GM12878 (cell line): ENCODE results near the gene RNF43. TPM values are rescaled to one million over a fixed set of nuclear protein-coding genes. Genes with fewer than 3 reads are reported as not detected.

Experiments used
- ATAC-seq: fragments of 200-7000 bp; cut with Tn5 transposase; 3 replicates; pipeline ENCODE4 v1.9.1; 2020; ENCODE audit warnings: mild to moderate bottlenecking, moderate library complexity
- BruUV-seq: library from RNA; stranded (reverse); fragments of 400-500 nt; replicated peaks from 2 replicates; lab custom pipeline; 2021; lab: Mats Ljungman, UMichigan
- CTCF ChIA-PET: fragments of 300-600 bp; sonication (Branson Sonifier 250); formaldehyde crosslinking; extraction: SDS; loops from one replicate; lab custom pipeline; 2021; ENCODE audit warnings: inconsistent platforms; lab: Yijun Ruan, JAX
- POLR2A ChIA-PET: fragments of 350-600 bp; formaldehyde crosslinking; extraction: SDS; loops from one replicate; lab custom pipeline; 2021; ENCODE audit warnings: inconsistent platforms; lab: Charles Lee
- RAD21 ChIA-PET: fragments of 300-600 bp; sonication (Branson Sonifier 250); formaldehyde crosslinking; loops from one replicate; lab custom pipeline; 2023; ENCODE audit warnings: antibody characterized with exemption; ENCODE audit not compliant: unreplicated experiment; lab: Charles Lee
- SMC1A ChIA-PET: fragments of 300-600 bp; sonication (Branson Sonifier 250); formaldehyde crosslinking; loops from one replicate; lab custom pipeline; 2023; ENCODE audit not compliant: unreplicated experiment, uncharacterized antibody; lab: Charles Lee
- DNase-seq: peaks from one replicate; pipeline ENCODE4 v3.0.0-alpha.2; 2011; ENCODE audit warnings: low read depth, low spot score
- FAIRE-seq: peaks from 3 replicates; lab custom pipeline; 2011; peaks lifted over from hg19 to GRCh38; lab: Jason Lieb, UNC
- H2AFZ ChIP-seq: 2 replicates; pipeline ENCODE4 v1.6.0; 2011; ENCODE audit warnings: low read depth, low read length, control low read depth; ENCODE audit not compliant: control insufficient read depth
- H3K27ac ChIP-seq: 2 replicates; pipeline ENCODE4 v1.5.1; 2011; ENCODE audit warnings: control low read depth; ENCODE audit not compliant: control insufficient read depth, insufficient read depth
- H3K27me3 ChIP-seq, 2 experiments: replicated peaks in 1 of 2; 2 replicates each; pipeline versions ENCODE4 v1.6.0 to v1.6.1; 2011; ENCODE audit warnings: low read length in 1 of 2; ENCODE audit not compliant: control insufficient read depth in 2 of 2, insufficient read depth in 2 of 2
- H3K36me3 ChIP-seq, 2 experiments: 2 replicates each; pipeline ENCODE4 v1.5.1; 2011; ENCODE audit warnings: low read length in 1 of 2; ENCODE audit not compliant: control insufficient read depth in 2 of 2, insufficient read depth in 2 of 2
- H3K4me1 ChIP-seq: 2 replicates; pipeline ENCODE4 v1.6.1; 2011; ENCODE audit warnings: mild to moderate bottlenecking, low read length, moderate library complexity, mixed read lengths; ENCODE audit not compliant: control insufficient read depth, insufficient read depth
- H3K4me2 ChIP-seq: 2 replicates; pipeline ENCODE4 v1.6.0; 2011; ENCODE audit warnings: control low read depth; ENCODE audit not compliant: control insufficient read depth, insufficient read depth
- H3K4me3 ChIP-seq: fragments of 200-600 bp; sonication (generic); 2 replicates; pipeline ENCODE4 v1.5.1; 2016
- H3K79me2 ChIP-seq: 2 replicates; pipeline ENCODE4 v1.6.0; 2011; ENCODE audit warnings: low read length; ENCODE audit not compliant: control insufficient read depth, insufficient read depth
- H3K9ac ChIP-seq: 2 replicates; pipeline ENCODE4 v1.8.0; 2011; ENCODE audit warnings: low read length, control low read depth, mixed read lengths; ENCODE audit not compliant: control insufficient read depth, insufficient read depth
- H3K9me3 ChIP-seq: replicated peaks from 3 replicates; pipeline ENCODE4 v1.5.1; 2011; ENCODE audit warnings: mild to moderate bottlenecking, low read length; ENCODE audit not compliant: control insufficient read depth, insufficient read depth
- H4K20me1 ChIP-seq: 2 replicates; pipeline ENCODE4 v1.6.0; 2011; ENCODE audit not compliant: control insufficient read depth, insufficient read depth
- CREB1 ChIP-seq: IDR thresholded peaks from 2 replicates; pipeline ENCODE4 v1.6.1; 2012; ENCODE audit warnings: low read depth, mild to moderate bottlenecking, inconsistent platforms
- CREM ChIP-seq: IDR thresholded peaks from 2 replicates; pipeline ENCODE4 v1.6.1; 2014; ENCODE audit warnings: antibody characterized with exemption, low read depth
- EP300 ChIP-seq, 2 experiments: fragments of 150-350 bp in 1 of 2; IDR thresholded peaks; 2 replicates each; pipeline ENCODE4 v1.6.1; 2011 to 2012; ENCODE audit warnings: low read depth in 2 of 2, low read length in 2 of 2, borderline replicate concordance in 1 of 2, improper control_type of control experiment in 1 of 2, inconsistent platforms in 1 of 2; ENCODE audit not compliant: control insufficient read depth in 1 of 2
- ESRRA ChIP-seq: IDR thresholded peaks from 2 replicates; pipeline ENCODE4 v1.6.1; 2012; ENCODE audit warnings: mild to moderate bottlenecking, low read length, improper control_type of control experiment
- IKZF2 ChIP-seq, 2 experiments: fragments of 450-650 bp; IDR thresholded peaks; 2 replicates each; pipeline ENCODE4 v1.6.1; 2017; ENCODE audit warnings: mild to moderate bottlenecking in 2 of 2, moderate library complexity in 2 of 2
- JUNB ChIP-seq: IDR thresholded peaks from 2 replicates; pipeline ENCODE4 v1.6.1; 2016; ENCODE audit warnings: antibody characterized with exemption, mild to moderate bottlenecking
- PAX5 ChIP-seq: IDR thresholded peaks from 2 replicates; pipeline ENCODE4 v1.6.1; 2011; ENCODE audit warnings: low read depth, low read length, borderline replicate concordance
- PAX8 ChIP-seq: fragments of 450-650 bp; IDR thresholded peaks from 2 replicates; pipeline ENCODE4 v1.6.1; 2017; ENCODE audit warnings: mild to moderate bottlenecking, moderate library complexity
- POLR2A ChIP-seq: IDR thresholded peaks from 2 replicates; pipeline ENCODE4 v1.6.1; 2011; ENCODE audit warnings: low read depth, mild to moderate bottlenecking, low read length
- POU2F2 ChIP-seq: IDR thresholded peaks from 3 replicates; pipeline ENCODE4 v1.6.1; 2011; ENCODE audit warnings: low read depth, mild to moderate bottlenecking, low read length, borderline replicate concordance
- RFX5 ChIP-seq: IDR thresholded peaks from 2 replicates; pipeline ENCODE4 v1.6.1; 2011; ENCODE audit warnings: low read depth, low read length, improper control_type of control experiment
- SMAD5 ChIP-seq: IDR thresholded peaks from 2 replicates; pipeline ENCODE4 v1.6.1; 2016; ENCODE audit warnings: antibody characterized with exemption, low read depth
- STAT3 ChIP-seq: IDR thresholded peaks from 2 replicates; pipeline ENCODE4 v1.6.1; 2011; ENCODE audit warnings: low read depth, low read length, improper control_type of control experiment
- TBL1XR1 ChIP-seq: IDR thresholded peaks from 2 replicates; pipeline ENCODE4 v1.6.1; 2012; ENCODE audit warnings: low read depth, low read length, improper control_type of control experiment
- TCF3 ChIP-seq: IDR thresholded peaks from 2 replicates; pipeline ENCODE4 v1.6.1; 2012; ENCODE audit warnings: low read depth, mild to moderate bottlenecking, low read length, borderline replicate concordance; ENCODE audit not compliant: insufficient read depth
- YBX1 ChIP-seq: fragments of 450-650 bp; IDR thresholded peaks from 2 replicates; pipeline ENCODE4 v1.6.1; 2016; ENCODE audit warnings: antibody characterized with exemption
- ZNF24 ChIP-seq: fragments of 450-650 bp; IDR thresholded peaks from 2 replicates; pipeline ENCODE4 v1.6.1; 2017; ENCODE audit warnings: antibody characterized with exemption, mild to moderate bottlenecking
- ZNF274 ChIP-seq: IDR thresholded peaks from one replicate; pipeline ENCODE4 v1.8.0; 2011; ENCODE audit not compliant: insufficient read length, insufficient read depth
- WGBS: methylation state at CpG from one replicate; pipeline ENCODE4 v1.1.6; 2016; ENCODE audit warnings: low lambda C conversion rate; ENCODE audit not compliant: insufficient replicate concordance, insufficient coverage; ENCODE audit errors: missing lambda C conversion rate; 5-methylcytosine and 5-hydroxymethylcytosine counted together
- in situ Hi-C: fragments of 300-500 bp; cut with MboI; formaldehyde crosslinking; loops from 9 replicates; pipeline ENCODE4 v1.14.3; 2018; ENCODE audit warnings: mixed read lengths
- intact Hi-C: fragments of 100-400 bp; cut with micrococcal nuclease; formaldehyde crosslinking; loops from one replicate; pipeline ENCODE4 v1.14.2; 2022; ENCODE audit not compliant: unreplicated experiment
- polyA plus RNA-seq, 11 experiments: library from polyadenylated mRNA; depleted of rRNA in 4 of 11; unstranded in 6 of 11; stranded (reverse) in 5 of 11; fragments of >200 nt; fragmentation: Nextera tagmentation in 4 of 11; fragmentation: Illumina TruSeq in 1 of 11; extraction: Ambion mirVana in 4 of 11; extraction: Trizol in 1 of 11; gene quantifications; 1 replicate in 1 of 11; 2 replicates in 10 of 11; pipeline versions ENCODE4 v1.2.1 to v1.2.3, GENCODE V29; 2011 to 2016; ENCODE audit warnings: inconsistent platforms in 2 of 11, missing spikeins in 2 of 11, low read depth in 1 of 11
- total RNA-seq, 4 experiments: library from RNA; depleted of rRNA in 3 of 4; stranded (reverse); fragments of >200 nt in 3 of 4; fragmentation: Illumina TruSeq in 1 of 4; extraction: Trizol in 1 of 4; gene quantifications; 2 replicates each; pipeline versions ENCODE4 v1.2.1 to v1.2.3, GENCODE V29; 2013 to 2021
- TF ChIP-seq, protein P1 (sequence below): fragments of 450-650 bp; IDR thresholded peaks from 2 replicates; pipeline ENCODE4 v1.6.1; 2016; ENCODE audit warnings: mild to moderate bottlenecking
- TF ChIP-seq, protein P2 (sequence below): IDR thresholded peaks from 2 replicates; pipeline ENCODE4 v1.6.1; 2012; ENCODE audit warnings: low read depth, low read length, improper control_type of control experiment
- TF ChIP-seq, protein P3 (sequence below): IDR thresholded peaks from 2 replicates; pipeline ENCODE4 v1.6.1; 2012; ENCODE audit warnings: low read length, inconsistent platforms

RNF43 gene
- total and polyA plus RNA-seq, 10 of the 15 experiments (the other 5 are each of a cell fraction or from before 2014, with no cell fraction given): 1.2 to 16.7 (median 5.5) TPM

DNA sequence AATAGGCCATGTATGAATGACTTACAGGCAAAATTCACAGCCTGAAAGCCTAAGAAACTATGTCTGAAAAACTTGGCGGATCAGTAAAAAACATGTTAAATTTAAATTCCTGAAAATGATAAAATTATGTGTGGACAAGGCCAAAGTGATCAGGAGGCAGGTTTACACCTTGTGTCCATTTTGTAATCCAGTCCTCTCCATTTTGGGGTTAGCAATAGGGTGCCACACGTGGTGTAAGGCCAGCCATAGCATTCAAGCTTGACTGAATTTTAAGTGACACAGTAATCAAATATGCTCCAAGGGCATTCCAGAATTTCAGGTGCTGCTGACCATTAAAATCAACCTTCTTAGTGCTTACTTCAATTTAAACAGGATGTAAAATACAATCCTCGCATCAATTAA lies 2.7 kb downstream of the RNF43 start:
- POLR2A ChIA-PET: interaction anchor here (0.7 to 8.5 kb wide), 8 partner anchors 8 to 161 kb away, joined by 3 to 373 read pairs (median 6); partner anchors contain the start of gene SUPT4H1
- Histone ChIP-seq H3K27ac (peak overlapping the region; percentile 56; the same call in 1 of the 2 replicates), H3K4me3 (peak overlapping the region; percentile 48), H3K9ac (peak overlapping the region; percentile 52), H3K4me2 (peak overlapping the region; percentile 12; the same call in 1 of the 2 replicates), H3K79me2 (peaks cover 67% of the 10 kb centered on the region), H3K9me3 (no peaks in the 10 kb centered on the region), H2AFZ (no peak overlapping the region; the same call in 1 of the 2 replicates), H3K4me1 (peaks cover 5% of the 10 kb centered on the region; the same call in 1 of the 2 replicates), H4K20me1 (no peaks in the 10 kb centered on the region), H3K36me3 (no peaks in the 10 kb centered on the region), H3K27me3 (no peaks in the 10 kb centered on the region)
- CTCF ChIA-PET: interaction anchor here (1.0 to 6.1 kb wide), 11 partner anchors 13 to 111 kb away, joined by 3 to 102 read pairs (median 23); partner anchors contain the start of genes SUPT4H1 and TSPOAP1
- WGBS: 54% methylated on average over 3 of the region's 3 CpGs
- DNase-seq: no peak
- peak; percentile 60 for ATAC-seq
- SMC1A ChIA-PET: interaction anchor here (1.3 to 8.1 kb wide), 14 partner anchors 9 to 98 kb away, joined by 3 to 195 read pairs (median 8); partner anchors contain the start of gene SUPT4H1
- FAIRE-seq: no peak
- no TSS peak for BruUV-seq
- in situ Hi-C loops: no loop called here
- RAD21 ChIA-PET: interaction anchor here (0.8 to 6.6 kb wide), 11 partner anchors 9 to 104 kb away, joined by 3 to 323 read pairs (median 4); partner anchors contain the start of gene SUPT4H1
- intact Hi-C loops: loop anchor here (2.0 kb wide), 1 partner anchor 32 kb away; no protein-coding TSS in a partner anchor
- TF ChIP-seq CREB1: no peak
- TF ChIP-seq PAX8: 0 out of 2 replicates have a peak, but pooled peaks have one; percentile 29
- no peak for TF ChIP-seq PAX5
- no peak for TF ChIP-seq ZNF274
- TF ChIP-seq CREM: no peak
- TF ChIP-seq, protein P1, sequence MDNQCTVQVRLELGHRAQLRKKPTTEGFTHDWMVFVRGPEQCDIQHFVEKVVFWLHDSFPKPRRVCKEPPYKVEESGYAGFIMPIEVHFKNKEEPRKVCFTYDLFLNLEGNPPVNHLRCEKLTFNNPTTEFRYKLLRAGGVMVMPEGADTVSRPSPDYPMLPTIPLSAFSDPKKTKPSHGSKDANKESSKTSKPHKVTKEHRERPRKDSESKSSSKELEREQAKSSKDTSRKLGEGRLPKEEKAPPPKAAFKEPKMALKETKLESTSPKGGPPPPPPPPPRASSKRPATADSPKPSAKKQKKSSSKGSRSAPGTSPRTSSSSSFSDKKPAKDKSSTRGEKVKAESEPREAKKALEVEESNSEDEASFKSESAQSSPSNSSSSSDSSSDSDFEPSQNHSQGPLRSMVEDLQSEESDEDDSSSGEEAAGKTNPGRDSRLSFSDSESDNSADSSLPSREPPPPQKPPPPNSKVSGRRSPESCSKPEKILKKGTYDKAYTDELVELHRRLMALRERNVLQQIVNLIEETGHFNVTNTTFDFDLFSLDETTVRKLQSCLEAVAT: peak; percentile 38
- no peak for TF ChIP-seq IKZF2 (IDR thresholded peaks at IDR 0.05)
- TF ChIP-seq EP300 (IDR thresholded peaks at IDR 0.05; ENCODE audit: borderline replicate concordance in 1 of 2, control insufficient read depth in 1 of 2, low read depth in 2 of 2, low read length in 2 of 2): no peak
- TF ChIP-seq, protein P2, sequence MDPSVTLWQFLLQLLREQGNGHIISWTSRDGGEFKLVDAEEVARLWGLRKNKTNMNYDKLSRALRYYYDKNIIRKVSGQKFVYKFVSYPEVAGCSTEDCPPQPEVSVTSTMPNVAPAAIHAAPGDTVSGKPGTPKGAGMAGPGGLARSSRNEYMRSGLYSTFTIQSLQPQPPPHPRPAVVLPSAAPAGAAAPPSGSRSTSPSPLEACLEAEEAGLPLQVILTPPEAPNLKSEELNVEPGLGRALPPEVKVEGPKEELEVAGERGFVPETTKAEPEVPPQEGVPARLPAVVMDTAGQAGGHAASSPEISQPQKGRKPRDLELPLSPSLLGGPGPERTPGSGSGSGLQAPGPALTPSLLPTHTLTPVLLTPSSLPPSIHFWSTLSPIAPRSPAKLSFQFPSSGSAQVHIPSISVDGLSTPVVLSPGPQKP: no peak
- no peak for TF ChIP-seq POLR2A
- no peak for TF ChIP-seq RFX5
- no peak for TF ChIP-seq JUNB
- TF ChIP-seq TBL1XR1: no peak
- TF ChIP-seq ZNF24: no peak
- TF ChIP-seq POU2F2: peak; percentile 18; the same call in 1 of the 3 replicates
- TF ChIP-seq YBX1: no peak
- TF ChIP-seq SMAD5: no peak
- TF ChIP-seq STAT3: no peak
- TF ChIP-seq ESRRA: no peak
- TF ChIP-seq, protein P3, sequence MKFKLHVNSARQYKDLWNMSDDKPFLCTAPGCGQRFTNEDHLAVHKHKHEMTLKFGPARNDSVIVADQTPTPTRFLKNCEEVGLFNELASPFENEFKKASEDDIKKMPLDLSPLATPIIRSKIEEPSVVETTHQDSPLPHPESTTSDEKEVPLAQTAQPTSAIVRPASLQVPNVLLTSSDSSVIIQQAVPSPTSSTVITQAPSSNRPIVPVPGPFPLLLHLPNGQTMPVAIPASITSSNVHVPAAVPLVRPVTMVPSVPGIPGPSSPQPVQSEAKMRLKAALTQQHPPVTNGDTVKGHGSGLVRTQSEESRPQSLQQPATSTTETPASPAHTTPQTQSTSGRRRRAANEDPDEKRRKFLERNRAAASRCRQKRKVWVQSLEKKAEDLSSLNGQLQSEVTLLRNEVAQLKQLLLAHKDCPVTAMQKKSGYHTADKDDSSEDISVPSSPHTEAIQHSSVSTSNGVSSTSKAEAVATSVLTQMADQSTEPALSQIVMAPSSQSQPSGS: no peak
- no peak for TF ChIP-seq TCF3
